ENCODE data around the gene RARG. TPM values are rescaled to one million over a fixed set of nuclear protein-coding genes. Genes with fewer than 3 reads are reported as not detected.
A peak's percentile ranks its signal among the peaks of the same experiment; 100 is the strongest.

The RARG gene
- total RNA-seq, 1 experiment from 2014 or later, result 77.2 TPM

- ATAC-seq, result no peak
- Mint-ChIP-seq H3K27ac (no peak overlapping the region), H3K9me3 (no peaks in the 10 kb centered on the region), H3K27me3 (ENCODE audit: low read depth) (peaks cover 85% of the 10 kb centered on the region), H3K4me3 (no peak overlapping the region), H3K4me1 (peaks cover 26% of the 10 kb centered on the region), H3K36me3 (peaks cover 3% of the 10 kb centered on the region)
- TF ChIP-seq ZSCAN18 (CRISPR knock-in tag; IDR thresholded peaks at IDR 0.05), result no peak
- TF ChIP-seq CDX4 (CRISPR knock-in tag; IDR thresholded peaks at IDR 0.05; ENCODE audit: borderline replicate concordance), result no peak
- no peak for TF ChIP-seq ATF6 (CRISPR knock-in tag; IDR thresholded peaks at IDR 0.05)
- TF ChIP-seq CREM (CRISPR knock-in tag; IDR thresholded peaks at IDR 0.05), result no peak
- TF ChIP-seq STAT6 (CRISPR knock-in tag; conservative IDR thresholded peaks at IDR 0.05; ENCODE audit: low read depth), result no peak
- TF ChIP-seq PRRX2 (CRISPR knock-in tag; IDR thresholded peaks at IDR 0.05), result no peak
- no peak for TF ChIP-seq FOXK1 (CRISPR knock-in tag; IDR thresholded peaks at IDR 0.05)
- TF ChIP-seq TEAD1 (CRISPR knock-in tag; IDR thresholded peaks at IDR 0.05), result no peak
- ChIA-PET CTCF (interaction anchor here (0.7 to 4.7 kb wide), 6 partner anchors 13 to 129 kb away, joined by 3 to 70 read pairs (median 4); partner anchors contain the start of gene SOAT2), POLR2A (no interaction called here)
- DNase-seq (ENCODE audit: low spot score), result no peak
Measured at GRCh38 chr12:53176750-53177149, 55.3 kb downstream of the RARG start.

- Mint-ChIP-seq H3K9me3 (no peaks in the 10 kb centered on the region), H3K4me1 (peaks cover 23% of the 10 kb centered on the region), H3K27ac (no peak overlapping the region), H3K27me3 (ENCODE audit: low read depth) (peaks cover 100% of the 10 kb centered on the region), H3K36me3 (no peaks in the 10 kb centered on the region), H3K4me3 (no peak overlapping the region)
- CTCF ChIA-PET, result interaction anchor here (0.5 to 4.7 kb wide), 41 partner anchors 11 to 178 kb away, joined by 3 to 70 read pairs (median 5); partner anchors contain the start of genes AAAS, ESPL1, MYG1 and PFDN5
- DNase-seq (ENCODE audit: low spot score), result peak; percentile 63
- POLR2A ChIA-PET, result interaction anchor here (1.1 to 1.3 kb wide), 2 partner anchors 15 to 108 kb away, joined by 3 to 5 read pairs; no protein-coding TSS in a partner anchor
- peak; percentile 97 for ATAC-seq
- no peak for TF ChIP-seq PRRX2 (CRISPR knock-in tag; IDR thresholded peaks at IDR 0.05)
- no peak for TF ChIP-seq NFYB (CRISPR knock-in tag; conservative IDR thresholded peaks at IDR 0.05; ENCODE audit: low read depth)
- no peak for TF ChIP-seq NR1H2 (CRISPR knock-in tag; IDR thresholded peaks at IDR 0.05)
- TF ChIP-seq ZNF396 (CRISPR knock-in tag; IDR thresholded peaks at IDR 0.05; ENCODE audit: borderline replicate concordance), result no peak
- no peak for TF ChIP-seq GABPB1 (CRISPR knock-in tag; IDR thresholded peaks at IDR 0.05)
- no peak for TF ChIP-seq AR (CRISPR knock-in tag; IDR thresholded peaks at IDR 0.05)
- TF ChIP-seq USF1 (CRISPR knock-in tag; IDR thresholded peaks at IDR 0.05), result no peak
- TF ChIP-seq TP53 (CRISPR knock-in tag; IDR thresholded peaks at IDR 0.05), result no peak
- TF ChIP-seq E2F1 (CRISPR knock-in tag; IDR thresholded peaks at IDR 0.05), result no peak
- no peak for TF ChIP-seq GTF2I (CRISPR knock-in tag; conservative IDR thresholded peaks at IDR 0.05)
- TF ChIP-seq EMX1 (CRISPR knock-in tag; IDR thresholded peaks at IDR 0.05), result no peak
- no peak for TF ChIP-seq HMGA2 (CRISPR knock-in tag; IDR thresholded peaks at IDR 0.05)
- no peak for TF ChIP-seq ATF2 (CRISPR knock-in tag; IDR thresholded peaks at IDR 0.05; ENCODE audit: borderline replicate concordance, low read depth)
- no peak for TF ChIP-seq ZBTB21 (CRISPR knock-in tag; IDR thresholded peaks at IDR 0.05; ENCODE audit: borderline replicate concordance)
Measured at GRCh38 chr12:53174881-53175491, 57.0 kb downstream of the RARG start.
